K562 (cell line): ENCODE results near the gene NDUFAF2. TPM values are rescaled to one million over a fixed set of nuclear protein-coding genes. Genes with fewer than 3 reads are reported as not detected.

Experiments
- ATAC-seq: fragments of 200-7000 bp; cut with Tn5 transposase; 3 replicates; pipeline ENCODE4 v1.9.1; 2020; ENCODE audit warnings: moderate library complexity
- BruUV-seq: library from RNA; stranded (reverse); fragments of 400-500 nt; replicated peaks from 2 replicates; lab custom pipeline; 2021; lab: Mats Ljungman, UMichigan
- CTCF ChIA-PET: fragments of 300-600 bp; formaldehyde crosslinking; extraction: SDS; loops from one replicate; lab custom pipeline; 2021; ENCODE audit warnings: low intra/inter-chr PET ratio; lab: Yijun Ruan, JAX
- POLR2A ChIA-PET: fragments of 300-600, 350-650 bp; sonication (Branson Sonifier 250); formaldehyde crosslinking; extraction: SDS; loops from one replicate; lab custom pipeline; 2021; ENCODE audit warnings: antibody characterized with exemption, inconsistent platforms; lab: Yijun Ruan, JAX
- DNase-seq, 4 experiments: peaks; one replicate each; pipeline versions ENCODE4 v3.0.0 to v3.0.0-alpha.2; 2011 to 2018; ENCODE audit warnings: low spot score in 3 of 4, mixed read lengths in 3 of 4; ENCODE audit errors: extremely low read depth in 1 of 4
- FAIRE-seq: peaks from 2 replicates; lab custom pipeline; 2011; peaks lifted over from hg19 to GRCh38; lab: Jason Lieb, UNC
- H2AFZ ChIP-seq: 2 replicates; pipeline ENCODE4 v1.6.0; 2011; ENCODE audit warnings: low read depth, low read length, control low read depth, inconsistent platforms
- H3K27ac ChIP-seq: fragments of 200-600 bp; 3 replicates; pipeline ENCODE4 v1.8.0; 2011; ENCODE audit warnings: low read depth, mild to moderate bottlenecking, control low read depth, inconsistent platforms, low read length, moderate library complexity, mixed read lengths; ENCODE audit errors: extremely low read depth
- H3K27me3 ChIP-seq, 2 experiments: fragments of 300-600 bp in 1 of 2; 2 replicates in 1 of 2; 3 replicates in 1 of 2; pipeline versions ENCODE4 v1.6.0 to v1.8.0; 2011; ENCODE audit warnings: inconsistent platforms in 2 of 2, low read length in 2 of 2, mild to moderate bottlenecking in 1 of 2, mixed read lengths in 1 of 2, moderate library complexity in 1 of 2; ENCODE audit not compliant: control insufficient read depth in 2 of 2, insufficient read depth in 2 of 2
- H3K36me3 ChIP-seq: fragments of 300-600 bp; 3 replicates; pipeline ENCODE4 v1.8.0; 2011; ENCODE audit warnings: mild to moderate bottlenecking, low read length, inconsistent platforms; ENCODE audit not compliant: control insufficient read depth, insufficient read depth
- H3K4me1 ChIP-seq, 2 experiments: fragments of 200-600 bp in 1 of 2; replicated peaks in 1 of 2; 2 replicates in 1 of 2; 3 replicates in 1 of 2; pipeline versions ENCODE4 v1.5.1 to v1.8.0; 2011; ENCODE audit warnings: inconsistent platforms in 2 of 2, low read length in 2 of 2, mild to moderate bottlenecking in 1 of 2, mixed read lengths in 1 of 2, moderate library complexity in 1 of 2; ENCODE audit not compliant: control insufficient read depth in 2 of 2, insufficient read depth in 2 of 2
- H3K4me2 ChIP-seq: 2 replicates; pipeline ENCODE4 v1.6.1; 2011; ENCODE audit warnings: low read length, control low read depth, inconsistent platforms, mixed read lengths; ENCODE audit not compliant: insufficient read depth
- H3K4me3 ChIP-seq: fragments of 200-600 bp; sonication (generic), shearing (Covaris generic); 2 replicates; pipeline ENCODE4 v1.5.1; 2016; ENCODE audit warnings: control low read depth, inconsistent platforms
- H3K79me2 ChIP-seq: fragments of 200-600 bp; 3 replicates; pipeline ENCODE4 v1.8.0; 2011; ENCODE audit warnings: low read length, inconsistent platforms; ENCODE audit not compliant: control insufficient read depth, insufficient read depth
- H3K9ac ChIP-seq, 2 experiments: 2 replicates each; pipeline versions ENCODE4 v1.6.0 to v1.6.1; 2011; ENCODE audit warnings: low read depth in 2 of 2, low read length in 2 of 2, control low read depth in 1 of 2, inconsistent platforms in 1 of 2, mild to moderate bottlenecking in 1 of 2, mixed read lengths in 1 of 2; ENCODE audit not compliant: insufficient read depth in 1 of 2
- H3K9me1 ChIP-seq: one replicate; pipeline ENCODE4 v1.6.0; 2011; ENCODE audit warnings: inconsistent platforms, mild to moderate bottlenecking, low read length, moderate library complexity; ENCODE audit not compliant: control insufficient read depth, insufficient read depth
- H3K9me3 ChIP-seq: replicated peaks from 2 replicates; pipeline ENCODE4 v1.5.1; 2011; ENCODE audit warnings: low read depth, low read length, inconsistent platforms; ENCODE audit not compliant: control insufficient read depth, insufficient read depth
- H4K20me1 ChIP-seq: replicated peaks from 2 replicates; pipeline ENCODE4 v1.6.1; 2011; ENCODE audit warnings: low read length, inconsistent platforms, mixed read lengths; ENCODE audit not compliant: control insufficient read depth, insufficient read depth
- BRF2 ChIP-seq: IDR thresholded peaks from 3 replicates; pipeline ENCODE4 v1.6.1; 2011; ENCODE audit warnings: borderline replicate concordance, mild to moderate bottlenecking; ENCODE audit not compliant: insufficient read length, insufficient read depth
- CTCF ChIP-seq, 3 experiments: IDR thresholded peaks in 2 of 3; conservative IDR thresholded peaks in 1 of 3; 2 replicates each; pipeline ENCODE4 v1.5.1; 2011 to 2012; ENCODE audit warnings: low read length in 3 of 3, mild to moderate bottlenecking in 3 of 3, control low read depth in 2 of 3, improper control_type of control experiment in 1 of 3, inconsistent platforms in 1 of 3, low read depth in 1 of 3, mixed read lengths in 1 of 3, moderate library complexity in 1 of 3; ENCODE audit not compliant: insufficient read depth in 2 of 3
- DEAF1 ChIP-seq: fragments of 450-650 bp; formaldehyde crosslinking; IDR thresholded peaks from 2 replicates; pipeline ENCODE4 v1.4.0; 2020; ENCODE audit warnings: mild to moderate bottlenecking, moderate library complexity
- ETS2 ChIP-seq: IDR thresholded peaks from 2 replicates; pipeline ENCODE4 v1.6.1; 2016; ENCODE audit warnings: borderline replicate concordance, missing genetic modification characterization, mild to moderate bottlenecking, moderate library complexity, missing compliant biosample characterization; ENCODE audit not compliant: poor library complexity, severe bottlenecking
- FOXK2 ChIP-seq, 2 experiments: fragments of 450-650 bp; IDR thresholded peaks in 1 of 2; conservative IDR thresholded peaks in 1 of 2; 2 replicates each; pipeline ENCODE4 v1.6.1; 2016; ENCODE audit warnings: low read depth in 2 of 2, mild to moderate bottlenecking in 1 of 2
- HES1 ChIP-seq: fragments of 450-650 bp; IDR thresholded peaks from 2 replicates; pipeline ENCODE4 v1.6.1; 2016; ENCODE audit warnings: low read depth, mild to moderate bottlenecking, moderate library complexity
- NFE2 ChIP-seq: IDR thresholded peaks from 2 replicates; pipeline ENCODE4 v1.6.1; 2014; ENCODE audit warnings: antibody characterized with exemption, low read depth
- RAD21 ChIP-seq, 2 experiments: fragments of 250-450 bp in 1 of 2; fragments of 450-650 bp in 1 of 2; sonication (Bioruptor Pico) in 1 of 2; formaldehyde crosslinking in 1 of 2; IDR thresholded peaks in 1 of 2; conservative IDR thresholded peaks in 1 of 2; 2 replicates each; pipeline versions ENCODE4 v1.4.0 to v1.8.0; 2020 to 2022; ENCODE audit warnings: mild to moderate bottlenecking in 2 of 2, moderate library complexity in 1 of 2
- ZNF384 ChIP-seq: IDR thresholded peaks from 2 replicates; pipeline ENCODE4 v1.6.1; 2012; ENCODE audit warnings: low read depth, low read length, improper control_type of control experiment
- WGBS: fragments of 100-300 bp; shearing (Covaris generic); methylation state at CpG from one replicate; pipeline ENCODE4 v1.1.6; 2016; ENCODE audit warnings: low coverage, mixed read lengths; ENCODE audit not compliant: insufficient coverage; ENCODE audit errors: missing lambda C conversion rate; 5-methylcytosine and 5-hydroxymethylcytosine counted together
- in situ Hi-C: fragments of 300-500 bp; cut with MboI; formaldehyde crosslinking; loops from 4 replicates; pipeline ENCODE4 v1.15.0; 2018; ENCODE audit warnings: inconsistent platforms, mixed read lengths
- intact Hi-C: fragments of 100-400 bp; cut with micrococcal nuclease; formaldehyde crosslinking; loops from 2 replicates; pipeline ENCODE4 v1.14.2; 2022
- polyA plus RNA-seq, 8 experiments: library from polyadenylated mRNA; depleted of rRNA in 4 of 8; stranded (reverse) in 5 of 8; unstranded in 3 of 8; fragments of >200 nt; fragmentation: Nextera tagmentation in 2 of 8; fragmentation: Illumina TruSeq in 1 of 8; extraction: Ambion mirVana in 2 of 8; extraction: Trizol in 1 of 8; gene quantifications; 2 replicates each; pipeline versions ENCODE4 v1.2.1 to v1.2.3, GENCODE V29; 2011 to 2014; ENCODE audit warnings: inconsistent platforms in 1 of 8, missing spikeins in 1 of 8
- total RNA-seq, 7 experiments: library from RNA; depleted of rRNA in 6 of 7; stranded (reverse); fragments of >200 nt in 6 of 7; fragmentation: Illumina TruSeq in 2 of 7; extraction: Trizol in 2 of 7; gene quantifications; 2 replicates each; pipeline versions ENCODE4 v1.2.1 to v1.2.3, GENCODE V29; 2011 to 2021; ENCODE audit warnings: low replicate concordance in 1 of 7

The NDUFAF2 gene
- total and polyA plus RNA-seq, 9 of the 15 experiments (the other 6 are each of a cell fraction or from before 2014, with no cell fraction given): 56.0 to 155 (median 95.9) TPM

GRCh38 chr5:60960591-60960990 lies 15.6 kb downstream of the NDUFAF2 start:
- no peak overlapping the region for H3K4me2 ChIP-seq
- no peaks in the 10 kb centered on the region for H3K9me1 ChIP-seq
- TF ChIP-seq CTCF (IDR thresholded peaks at IDR 0.05 in 2 of 3, conservative IDR thresholded peaks at IDR 0.05 in 1 of 3; ENCODE audit: insufficient read depth in 2 of 3, low read depth in 1 of 3, low read length in 3 of 3): peak; percentile 35 to 53 (median 42); a peak in 3 of 6 replicates
- TF ChIP-seq ZNF384: peak; percentile 57
- TF ChIP-seq BRF2: no peak
- TF ChIP-seq RAD21 (CRISPR knock-in tag; conservative IDR thresholded peaks at IDR 0.05 in 1 of 2, IDR thresholded peaks at IDR 0.05 in 1 of 2): peak; percentile 53 to 66
- peak; percentile 41; the same call in 1 of the 2 replicates for TF ChIP-seq DEAF1
- no peak for TF ChIP-seq HES1
- TF ChIP-seq NFE2: no peak
- TF ChIP-seq ETS2 (tag): no peak
- 0 out of 4 replicates have a peak, but pooled peaks of 1 of the 2 experiments have one; percentile 24 for TF ChIP-seq FOXK2 (conservative IDR thresholded peaks at IDR 0.05 in 1 of 2, IDR thresholded peaks at IDR 0.05 in 1 of 2; ENCODE audit: low read depth in 2 of 2)
- TF ChIP-seq, all 486 proteins: peak for 5
- Histone ChIP-seq H3K27me3 (no peaks in the 10 kb centered on the region), H4K20me1 (no peaks in the 10 kb centered on the region), H2AFZ (no peak overlapping the region), H3K27ac (no peak overlapping the region), H3K9ac (no peak overlapping the region), H3K79me2 (peaks cover 63% of the 10 kb centered on the region), H3K9me3 (no peaks in the 10 kb centered on the region), H3K4me1 (no peaks in the 10 kb centered on the region), H3K36me3 (no peaks in the 10 kb centered on the region), H3K4me3 (no peak overlapping the region)
- DNase-seq (peak in 2 of 4 experiments; percentile 23 to 32), FAIRE-seq (peak; percentile 55), ATAC-seq (peak; percentile 51; the same call in 1 of the 3 replicates)
- intact Hi-C loops: loop anchor here (5.0 kb wide), 1 partner anchor 202 kb away; the partner anchor contains the start of gene SMIM15
- BruUV-seq: no TSS peak
- in situ Hi-C loops: no loop called here
- 15% methylated on average over 2 of the region's 2 CpGs for WGBS
- POLR2A ChIA-PET: interaction anchor here (1.7 kb wide), 1 partner anchor 13 kb away, joined by 5 read pairs; no protein-coding TSS in a partner anchor
- CTCF ChIA-PET: interaction anchor here (0.6 kb wide), 1 partner anchor 1147 kb away, joined by 3 read pairs; no protein-coding TSS in a partner anchor
